Central memory CD4-positive, alpha-beta T cell (primary cell): ENCODE data around the gene CCDC188.

ENCODE experiments used
- DNase-seq: peaks from one replicate; pipeline ENCODE4 v3.0.0; 2022

CCDC188 gene

DNA sequence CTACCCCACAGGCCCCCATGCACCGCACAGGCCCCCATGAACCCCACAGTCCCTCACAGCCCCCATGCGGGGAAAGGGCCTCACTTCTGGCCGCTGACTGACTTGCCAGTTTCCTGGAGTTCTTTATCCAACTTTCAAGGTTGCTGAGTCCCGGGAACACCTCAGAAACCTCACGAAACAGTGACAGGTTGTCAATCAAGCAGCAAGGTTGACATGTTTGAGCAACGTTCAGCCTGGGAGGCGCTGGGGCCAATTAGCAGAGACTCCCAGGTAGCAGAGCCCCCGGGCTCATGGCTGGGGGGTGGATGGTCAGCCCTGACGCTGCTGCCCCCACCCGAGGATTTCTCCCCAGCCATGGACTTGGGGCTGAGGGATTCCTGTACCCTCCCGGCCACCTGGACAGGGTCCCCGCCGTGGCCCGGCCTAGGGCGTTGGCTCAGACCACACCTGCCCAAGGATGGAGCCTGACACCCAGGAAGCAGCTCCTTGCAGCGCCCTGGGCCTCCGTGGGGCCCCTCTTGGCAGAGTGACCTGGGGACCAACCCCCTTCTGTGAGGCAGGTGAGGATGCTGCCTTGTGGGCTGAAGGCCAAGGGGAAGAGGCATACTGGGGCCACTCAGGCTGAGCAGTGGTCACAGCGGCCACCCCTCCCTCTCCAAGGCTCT, 33.8 kb upstream of the CCDC188 start:
- no peak for DNase-seq

DNA sequence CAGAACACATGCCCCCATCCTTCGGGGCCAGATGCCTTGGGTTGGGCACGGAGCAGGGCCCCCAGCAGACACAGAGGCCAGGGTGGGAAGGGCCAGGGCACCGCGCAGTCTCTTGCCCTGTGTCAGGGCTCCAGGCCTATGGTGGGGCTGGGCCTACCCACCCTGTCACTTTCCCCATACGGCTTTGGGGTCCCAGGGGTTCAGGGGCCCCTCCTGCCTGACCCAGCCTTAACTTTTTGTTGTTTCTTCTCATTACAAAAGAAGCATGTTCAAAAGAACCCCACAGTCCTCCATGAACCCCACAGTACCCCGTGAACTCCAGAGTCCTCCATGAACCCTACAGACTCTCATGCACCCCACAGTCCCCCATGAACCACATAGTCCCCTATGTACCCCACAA, 33.0 kb upstream of the CCDC188 start:
- DNase-seq, result no peak

DNA sequence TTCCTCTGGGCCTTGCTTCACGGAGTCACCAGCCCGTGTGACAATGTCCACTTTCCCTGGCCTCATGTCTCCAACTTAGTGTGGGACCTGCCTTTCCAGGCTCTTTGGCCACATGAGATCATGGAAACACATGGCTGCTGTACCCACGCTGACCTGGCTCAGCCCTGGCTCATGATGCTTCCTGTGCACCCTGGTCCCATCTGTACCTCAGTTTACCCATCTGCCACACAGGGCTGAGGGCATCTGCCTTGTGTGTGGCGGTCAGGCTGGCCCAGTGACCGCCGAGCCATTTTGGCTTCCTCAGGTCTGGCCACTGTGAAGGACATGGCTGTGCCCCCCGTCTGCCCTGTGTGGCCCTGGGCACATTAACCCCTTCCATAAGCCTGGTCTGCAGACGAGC, 32.2 kb upstream of the CCDC188 start:
- no peak for DNase-seq

DNA sequence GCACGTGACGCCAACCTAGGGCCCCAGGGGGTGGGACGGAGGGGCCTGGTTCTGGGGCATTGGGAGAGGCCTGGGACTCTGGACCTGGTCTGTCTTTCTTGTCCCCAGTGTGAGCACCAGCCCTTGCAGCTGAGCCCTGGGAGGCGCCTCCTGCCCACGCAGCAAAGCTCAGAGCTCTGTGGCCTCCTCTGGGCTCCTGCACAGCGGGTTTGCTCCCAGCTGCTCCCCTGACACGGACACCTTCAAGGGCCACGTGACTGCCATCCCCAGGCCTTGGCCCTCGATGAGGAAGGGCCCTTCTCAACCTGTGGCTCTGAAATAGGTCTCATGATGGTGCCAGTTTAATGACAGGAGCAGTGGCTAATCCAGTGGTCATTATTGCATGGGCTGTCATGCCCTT, 31.5 kb upstream of the CCDC188 start:
- no peak for DNase-seq

DNA sequence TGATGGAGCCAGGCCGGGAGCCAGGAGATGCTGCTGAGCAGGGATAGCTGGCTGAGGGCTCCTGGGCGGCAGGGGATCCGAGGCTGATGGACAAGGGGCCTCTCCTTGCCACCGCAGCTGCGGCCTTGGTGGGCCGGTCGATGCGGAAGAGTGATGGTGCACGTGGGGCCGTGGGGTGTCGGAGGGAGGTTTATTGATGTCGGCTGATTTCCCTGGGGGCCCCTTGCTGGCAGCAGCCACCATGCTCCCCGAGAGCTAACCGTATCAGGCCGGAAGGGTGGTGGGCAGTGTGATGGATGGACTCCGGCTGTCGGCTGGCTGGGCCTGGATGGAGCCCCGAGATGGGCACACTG, 31.0 kb upstream of the CCDC188 start:
- no peak for DNase-seq

DNA sequence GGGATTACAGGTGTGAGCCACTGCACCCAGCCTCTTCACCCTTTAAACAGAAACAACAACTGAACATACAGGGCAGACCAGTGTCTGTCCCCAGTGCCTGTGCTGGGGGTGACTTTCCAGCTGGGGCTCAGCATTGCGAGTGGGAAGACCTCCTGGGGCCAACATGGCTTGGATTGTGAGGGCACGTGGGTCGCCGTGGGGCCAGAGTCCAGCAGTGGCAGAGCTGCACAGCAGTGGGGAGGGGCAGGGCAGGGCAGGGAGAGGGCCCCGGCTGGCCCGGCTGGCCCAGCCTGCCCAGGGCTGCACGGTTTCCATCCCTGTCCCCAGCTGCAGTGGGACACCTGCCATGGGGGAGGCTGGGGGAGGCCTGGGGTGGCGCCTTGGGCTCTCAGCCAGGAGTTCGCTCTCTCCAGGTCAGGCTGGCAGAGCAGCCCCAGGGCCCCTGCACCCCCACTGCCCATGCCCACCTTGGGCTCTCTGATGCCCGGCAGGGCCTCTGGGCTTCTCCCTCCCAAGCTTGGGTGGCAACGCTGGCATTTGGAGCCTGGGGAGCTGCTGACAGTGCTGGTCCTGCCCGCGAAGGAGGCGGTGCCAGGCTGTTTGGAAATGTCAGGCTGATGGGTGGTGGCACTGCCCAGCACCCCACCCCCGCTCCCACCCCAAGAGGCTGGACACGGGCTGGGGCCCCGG, 30.5 kb upstream of the CCDC188 start:
- DNase-seq, result no peak

DNA sequence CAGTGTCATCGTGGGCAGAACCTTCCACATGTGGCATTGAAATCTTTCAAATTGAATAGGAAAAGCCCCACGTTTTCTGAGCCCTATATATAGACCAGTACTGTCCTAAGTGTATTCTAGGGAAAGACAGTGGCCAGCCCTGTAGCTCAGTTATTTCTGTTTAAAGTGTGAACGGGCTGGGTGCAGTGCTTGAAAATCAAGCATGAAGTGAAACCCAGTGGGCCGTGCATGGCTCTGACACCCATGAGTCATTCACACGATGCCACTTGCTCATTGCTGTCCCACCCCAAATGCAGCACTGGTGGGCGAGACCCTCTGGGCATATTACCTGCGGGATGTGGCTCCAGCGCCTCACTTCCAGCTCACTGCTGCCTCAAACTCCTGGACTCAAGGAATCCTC, 29.8 kb upstream of the CCDC188 start:
- DNase-seq, result no peak

DNA sequence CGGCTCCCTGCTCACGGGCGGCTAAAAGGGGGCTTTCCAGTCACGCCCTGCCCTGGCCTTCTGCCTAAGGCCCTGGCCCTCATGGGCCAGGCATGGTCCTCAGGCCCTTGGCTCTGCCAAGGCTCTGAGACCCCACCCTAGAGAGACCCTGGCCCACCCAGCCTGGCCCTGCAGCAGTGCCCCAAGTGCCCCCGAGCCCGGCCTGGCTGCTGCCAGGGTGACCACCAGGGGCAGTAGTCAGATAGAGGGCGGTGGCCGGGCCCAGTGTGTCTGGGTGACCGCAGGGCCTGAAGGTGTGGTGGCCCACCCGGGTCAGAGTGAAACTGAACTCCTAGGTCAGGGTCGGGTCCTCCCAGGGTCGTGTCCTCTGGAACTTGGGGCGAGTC, 29.4 kb upstream of the CCDC188 start:
- no peak for DNase-seq

DNA sequence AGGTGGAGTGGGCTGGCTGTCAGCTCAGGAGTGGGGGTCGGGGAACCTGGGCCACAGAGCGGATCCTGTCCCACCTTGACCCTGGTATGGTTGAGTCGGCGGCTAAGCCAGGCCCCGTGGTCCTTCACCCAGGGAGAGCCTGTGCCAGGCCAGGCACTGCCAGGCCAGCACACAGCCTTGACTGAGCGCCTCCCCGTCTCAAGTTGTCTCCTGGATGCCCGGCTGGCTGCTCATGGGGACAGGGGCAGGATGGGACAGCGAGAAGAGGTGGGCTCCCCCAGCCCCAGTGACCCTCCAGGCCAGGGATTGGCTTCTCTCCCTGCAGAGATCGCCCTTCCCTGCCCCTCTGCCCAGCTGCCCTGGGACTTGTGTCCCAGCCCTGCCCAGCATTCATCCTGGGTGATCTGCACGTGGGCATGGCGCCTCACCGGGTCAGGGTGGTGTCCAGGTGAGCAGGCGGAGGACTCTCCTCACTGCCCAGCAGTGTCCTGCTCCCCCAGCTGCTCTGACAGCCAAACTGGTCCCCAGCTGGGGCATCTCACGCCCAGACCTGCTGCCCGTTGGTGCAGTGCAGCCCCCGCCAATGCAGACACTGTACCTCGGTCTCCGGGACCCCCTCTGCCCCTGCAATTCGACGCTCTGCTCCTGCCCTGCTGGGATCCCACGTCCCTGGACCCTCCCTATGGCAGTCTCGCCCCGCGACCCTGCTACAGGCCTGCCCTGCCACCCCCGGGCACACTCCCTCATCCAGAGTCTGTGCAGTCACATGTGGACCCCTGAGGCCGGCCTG, 28.8 kb upstream of the CCDC188 start:
- no peak for DNase-seq

DNA sequence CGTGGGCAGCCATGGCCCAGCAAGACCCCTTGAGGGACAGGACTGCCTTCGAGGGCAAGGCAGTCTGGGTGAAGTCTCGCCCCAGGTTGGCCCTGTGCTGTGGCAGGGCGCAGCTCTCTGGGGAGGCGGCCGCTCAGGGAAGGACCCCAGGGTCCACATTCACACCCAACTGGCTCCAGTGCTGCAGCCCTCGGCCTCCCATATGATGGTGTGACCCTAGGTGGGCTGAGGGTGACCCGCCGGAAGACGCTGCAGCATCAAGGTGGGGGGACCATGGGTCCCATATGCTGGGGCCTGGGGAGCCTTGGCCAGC, 28.0 kb upstream of the CCDC188 start:
- DNase-seq, result no peak

DNA sequence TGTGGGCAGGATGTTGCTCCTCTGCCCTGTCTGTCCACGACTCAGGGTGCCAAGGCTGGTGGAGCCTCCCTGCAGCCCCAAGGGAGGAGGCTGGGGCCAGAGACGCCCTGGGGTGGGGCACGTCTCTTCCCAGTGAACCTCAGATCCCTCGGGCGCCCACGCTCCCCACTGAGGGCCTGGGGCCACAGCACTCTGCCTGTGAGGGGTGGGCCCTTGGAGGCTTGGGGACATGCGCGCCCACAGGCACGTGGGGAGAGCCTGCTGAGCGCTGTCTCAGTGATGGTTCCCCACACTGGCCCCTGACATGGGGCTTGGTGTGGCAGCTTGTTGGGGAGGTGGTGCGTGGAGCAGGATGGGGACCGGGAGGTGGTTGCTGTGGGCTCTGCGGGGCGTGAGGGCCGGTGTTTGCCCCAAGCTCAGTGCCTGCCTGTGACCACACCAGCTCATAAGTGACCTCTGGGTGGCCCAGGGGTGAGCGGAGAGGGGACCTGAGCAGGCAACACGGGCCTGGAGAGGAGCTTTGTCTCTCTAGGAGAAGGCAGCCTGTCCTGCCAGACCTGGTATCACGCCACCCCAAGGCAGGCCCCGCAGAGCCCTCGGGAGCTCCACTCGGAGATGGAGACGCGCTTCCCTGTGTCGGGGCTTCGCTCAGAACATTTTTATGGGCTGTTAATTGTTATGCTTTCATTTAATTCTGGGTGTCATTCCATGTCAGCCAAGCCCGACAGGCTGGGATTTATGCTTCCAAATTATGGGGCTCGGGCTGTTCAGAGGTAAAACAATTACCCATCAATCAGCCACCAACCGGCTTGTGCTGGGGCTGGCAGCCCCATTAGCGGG, 27.4 kb upstream of the CCDC188 start:
- DNase-seq, result no peak

DNA sequence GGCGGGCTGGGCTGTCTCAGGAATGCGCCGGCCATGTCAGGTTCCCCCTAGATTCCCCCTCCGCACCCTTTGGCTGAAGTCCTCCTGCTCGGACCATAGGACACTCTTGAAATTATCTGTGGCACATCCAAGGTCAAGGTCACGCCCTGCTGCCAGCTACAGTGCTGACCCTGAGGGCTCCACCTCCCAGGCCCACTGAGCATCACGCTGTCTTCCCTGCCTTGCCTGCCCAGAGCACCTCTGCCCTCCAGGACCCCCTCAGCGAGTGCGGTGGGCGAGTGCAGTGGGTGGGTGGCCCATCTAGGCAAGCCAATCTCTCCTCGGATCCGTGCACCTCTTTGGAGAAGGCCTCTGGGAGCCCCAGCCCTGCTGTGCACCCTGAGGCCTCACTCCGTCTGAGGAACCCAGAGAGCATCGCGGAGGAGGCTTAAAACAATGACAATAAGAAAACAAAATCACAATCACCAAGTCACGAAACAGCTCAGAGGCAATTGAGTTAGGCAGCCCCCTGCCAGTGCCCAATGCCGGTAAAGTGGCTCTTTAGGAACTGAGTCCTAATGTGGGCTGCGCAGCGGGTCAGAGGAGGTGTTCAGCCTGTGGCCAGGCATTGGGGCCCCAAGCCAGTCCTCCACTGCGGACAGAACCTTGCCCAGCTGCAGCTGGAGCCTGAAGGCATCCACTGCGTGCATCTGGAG, 26.5 kb upstream of the CCDC188 start:
- DNase-seq, result no peak

DNA sequence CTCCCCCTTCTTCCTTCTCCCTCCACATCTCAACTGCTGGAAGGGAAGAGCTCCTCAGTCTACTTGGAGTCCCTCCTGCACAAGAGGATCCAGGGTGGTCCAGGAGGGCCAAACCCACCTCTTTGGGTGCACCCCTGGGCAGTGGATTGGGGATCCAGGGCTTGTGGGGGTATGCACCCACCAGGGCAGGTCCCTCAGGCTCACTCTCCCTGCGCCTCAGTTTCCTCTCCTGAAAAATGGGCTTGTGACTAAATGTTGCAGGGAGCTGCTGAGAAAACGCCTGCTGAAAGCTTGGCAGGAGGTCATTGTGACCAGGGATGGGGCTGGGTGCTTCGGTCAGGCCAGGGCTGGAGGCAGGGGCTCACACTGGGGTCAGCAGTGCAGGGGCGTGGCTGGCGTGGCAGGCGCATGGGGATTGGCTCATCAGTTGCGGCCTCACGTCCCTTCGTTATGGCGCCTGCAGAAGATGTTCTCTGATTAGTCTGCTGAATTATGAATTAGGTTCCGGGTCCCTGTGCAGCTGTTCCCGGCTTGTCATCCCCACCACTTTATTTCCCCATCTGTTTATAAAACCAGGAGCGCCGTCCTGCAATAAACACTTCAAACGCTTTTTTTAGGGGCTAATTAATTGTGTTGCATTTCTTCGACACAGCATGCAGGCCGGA, 25.7 kb upstream of the CCDC188 start:
- DNase-seq, result no peak

DNA sequence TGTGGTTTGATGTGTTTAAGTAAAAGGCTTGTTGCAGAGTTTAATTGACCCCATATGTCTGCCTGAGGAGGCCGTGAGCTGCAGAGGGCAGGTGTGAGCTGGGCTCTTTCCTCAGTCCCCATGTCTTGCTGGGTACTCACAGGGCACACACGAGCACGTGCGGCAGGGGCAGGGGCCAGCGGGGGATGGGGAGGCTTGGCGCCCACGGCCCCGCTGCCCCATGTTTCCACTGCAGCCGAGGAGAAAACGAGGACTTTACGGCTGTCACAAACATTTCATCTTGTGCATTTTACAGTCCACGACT, 24.7 kb upstream of the CCDC188 start:
- DNase-seq, result no peak

DNA sequence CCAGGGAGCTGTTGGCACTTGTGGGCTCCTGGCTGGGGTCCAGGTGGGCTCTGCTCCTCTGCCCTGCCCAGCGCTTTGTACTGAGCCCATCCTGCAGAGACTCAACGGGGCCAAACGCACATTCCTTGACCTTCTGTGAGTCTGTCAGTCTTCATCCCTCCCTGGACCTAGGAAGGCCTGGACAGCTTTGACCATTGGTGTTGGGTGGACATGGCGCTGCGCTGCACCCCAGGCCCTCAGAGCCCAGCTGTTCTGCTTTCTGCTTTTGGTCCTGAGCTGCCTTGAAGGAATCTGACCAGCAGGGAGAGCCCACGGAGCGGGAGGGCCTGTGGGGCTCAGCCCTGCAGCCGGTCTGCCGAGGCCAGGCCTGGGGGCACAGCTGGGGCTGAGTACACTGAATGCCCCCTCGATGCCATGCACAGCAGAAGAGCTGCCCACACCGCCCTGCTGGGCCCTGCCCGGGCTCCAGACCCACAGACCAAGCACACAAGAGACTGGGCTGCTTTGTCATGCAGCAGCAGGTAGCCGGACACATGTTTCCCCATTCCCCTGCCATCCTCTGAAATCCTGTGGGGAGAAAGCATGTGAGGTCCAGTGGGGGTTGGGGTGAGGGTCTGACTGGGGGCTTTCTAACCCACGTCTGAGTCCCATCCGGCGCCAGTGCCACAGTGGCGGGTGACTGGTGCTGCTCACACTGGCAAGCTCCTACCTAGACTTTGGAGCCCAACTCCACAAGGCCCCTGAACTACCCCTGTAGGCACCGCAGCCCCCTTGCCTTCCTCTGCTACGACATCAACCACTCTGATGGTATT, 24.1 kb upstream of the CCDC188 start:
- DNase-seq, result no peak

DNA sequence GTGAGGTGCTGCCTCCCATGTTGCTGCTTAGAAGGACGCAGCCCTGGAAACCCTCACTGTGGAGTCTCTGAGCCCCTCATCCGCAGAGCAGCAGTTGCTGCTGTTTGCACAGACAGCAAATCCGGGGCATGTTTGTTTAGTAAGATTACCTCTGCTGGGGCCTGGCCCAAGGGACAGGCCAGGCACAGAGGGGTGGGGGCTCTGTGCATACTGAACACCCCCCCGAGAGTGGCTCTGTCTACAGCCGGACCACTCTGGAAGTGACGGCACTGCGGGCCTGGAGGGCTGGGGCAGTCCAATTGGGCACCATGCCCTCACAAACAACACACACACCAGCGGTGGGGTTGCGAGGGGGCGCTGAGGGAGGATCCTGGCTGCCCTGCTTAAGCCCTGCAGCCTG, 22.9 kb upstream of the CCDC188 start:
- DNase-seq, result no peak

DNA sequence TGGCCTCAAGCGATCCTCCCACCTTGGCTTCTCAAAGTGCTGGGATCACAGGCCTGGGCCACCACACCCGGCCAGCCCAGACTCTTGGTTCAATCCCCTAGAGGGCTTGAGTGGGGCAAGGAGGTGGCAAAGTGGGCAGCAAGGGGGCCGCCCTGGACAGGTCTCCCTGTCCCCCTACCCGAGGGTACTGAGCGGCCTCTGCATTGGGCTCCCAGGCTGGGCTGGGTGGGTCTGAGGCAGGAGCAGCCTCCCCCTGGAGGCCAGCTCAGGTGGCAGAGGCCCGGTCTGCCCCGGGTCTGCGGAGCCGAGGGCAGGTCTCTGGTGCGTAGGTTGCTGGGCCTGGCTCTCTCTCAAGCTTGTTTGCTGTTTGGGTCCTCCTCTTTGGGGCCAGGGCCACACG, 22.4 kb upstream of the CCDC188 start:
- DNase-seq, result no peak

DNA sequence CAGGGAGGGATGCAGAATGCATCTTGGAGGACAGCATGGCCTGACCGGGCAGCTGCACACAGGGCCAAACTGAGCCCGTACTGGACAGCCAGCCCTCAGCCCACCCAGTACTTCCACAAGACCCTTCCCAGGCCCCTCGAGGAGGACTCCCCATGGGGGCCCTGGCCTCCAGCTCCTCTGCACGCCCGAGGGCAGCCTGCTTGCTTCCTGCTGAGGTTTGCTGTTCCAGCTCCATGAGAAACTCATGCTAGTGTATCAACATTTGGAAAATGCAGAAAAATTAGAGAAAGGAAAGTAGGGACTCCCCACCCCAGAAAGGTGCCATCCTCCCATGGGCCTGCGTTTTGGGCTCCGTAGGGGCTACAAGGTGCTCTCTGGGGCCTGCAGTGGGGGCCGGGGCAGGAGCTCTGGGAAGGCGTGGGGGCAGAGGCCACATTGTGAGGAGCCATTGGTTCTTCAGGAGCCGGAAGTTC, 21.3 kb upstream of the CCDC188 start:
- no peak for DNase-seq

DNA sequence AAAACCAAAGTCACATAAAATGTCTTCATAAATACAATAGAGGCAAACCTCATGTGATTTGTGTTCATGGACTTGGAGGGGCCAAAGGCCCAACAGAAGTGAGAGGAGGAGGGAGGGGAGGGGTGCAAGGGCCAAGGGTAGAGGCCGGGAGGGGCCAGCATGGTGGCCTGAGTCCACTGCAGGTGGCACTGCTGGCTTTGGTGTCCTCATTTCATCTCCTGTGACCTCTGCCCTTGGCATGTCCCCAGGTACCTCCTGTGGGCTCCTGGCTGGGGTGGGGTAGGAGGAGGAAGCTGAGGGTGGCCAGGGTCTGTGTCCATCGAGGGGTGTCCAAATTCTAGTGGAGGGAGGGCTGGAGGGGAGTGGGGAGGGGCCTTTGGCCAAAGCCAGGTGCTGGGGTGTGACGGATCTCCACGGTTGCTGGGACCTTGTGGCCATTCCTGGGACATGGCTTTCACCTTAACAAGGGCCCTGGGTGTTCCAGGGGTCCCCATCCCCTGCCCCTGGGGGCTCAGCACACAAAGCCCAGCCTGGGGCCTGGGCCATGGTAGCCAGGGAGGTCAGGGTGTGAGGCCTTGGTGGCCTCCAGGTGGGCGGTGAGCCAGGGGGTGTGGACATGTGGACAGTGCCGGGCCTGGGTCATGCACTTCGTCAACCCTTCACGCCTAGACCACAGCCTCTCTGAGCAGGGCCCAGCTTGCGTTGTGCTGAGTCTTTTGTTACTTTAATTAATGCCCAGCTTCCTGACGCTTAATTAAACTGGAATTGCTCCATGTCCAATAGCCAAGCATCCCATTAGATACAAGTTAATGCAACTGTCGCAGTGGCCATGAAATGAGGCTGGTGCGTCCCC, 20.7 kb upstream of the CCDC188 start:
- no peak for DNase-seq

DNA sequence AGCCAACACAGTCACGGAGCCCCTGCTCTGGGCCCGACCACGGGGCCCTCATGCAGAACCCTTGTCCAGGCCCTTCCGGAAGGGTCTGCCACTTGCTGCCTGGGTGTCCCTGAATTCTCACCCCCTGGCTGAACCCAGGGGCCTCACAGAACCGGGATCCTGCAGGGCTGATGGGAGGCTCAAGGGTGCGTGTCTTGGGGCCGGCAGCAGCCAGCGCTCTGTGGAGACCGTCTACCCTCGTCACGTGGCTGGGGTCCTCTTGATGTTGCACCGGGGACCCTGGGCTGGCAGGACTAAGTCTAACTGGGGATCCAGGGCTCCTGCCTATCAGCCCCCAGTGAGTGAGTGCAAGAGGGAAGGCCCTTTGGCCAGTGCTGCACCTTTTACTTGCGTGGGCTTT, 19.3 kb upstream of the CCDC188 start:
- no peak for DNase-seq
